Activated CD4-positive, CD25-positive, alpha-beta regulatory T cell (primary cell): ENCODE data around the gene POM121.
"Not testable (repeated sequence)": the region's sequence is repeated elsewhere in the genome, so short reads cannot be mapped to it uniquely, and the experiment has no call there.

Source experiments
- DNase-seq, 4 experiments: peaks; one replicate each; lab custom pipeline; 2025; lab: John Stamatoyannopoulos, UW

POM121 gene

GRCh38 chr7:72949276-72949675 lies 24.4 kb downstream of the POM121 start:
- DNase-seq, result not testable (repeated sequence)

- not testable (repeated sequence) for DNase-seq
These were observed 24.8 kb downstream of the POM121 start for GRCh38 chr7:72949686-72950085.

- DNase-seq, result not testable (repeated sequence)
These were observed 25.5 kb downstream of the POM121 start for GRCh38 chr7:72950432-72950831.

- DNase-seq, result not testable (repeated sequence)
These were observed 29.1 kb downstream of the POM121 start for GRCh38 chr7:72953901-72954562.

- DNase-seq, result not testable (repeated sequence)
These were observed 29.8 kb downstream of the POM121 start for GRCh38 chr7:72954563-72955198.

GRCh38 chr7:72960029-72960428 lies 35.1 kb downstream of the POM121 start:
- DNase-seq, result not testable (repeated sequence)

- not testable (repeated sequence) for DNase-seq
These were observed 35.9 kb downstream of the POM121 start for GRCh38 chr7:72960626-72961345.

- not testable (repeated sequence) for DNase-seq
These were observed 36.4 kb downstream of the POM121 start for GRCh38 chr7:72961346-72961650.

GRCh38 chr7:72963056-72963455 lies 38.2 kb downstream of the POM121 start:
- not testable (repeated sequence) for DNase-seq

- not testable (repeated sequence) for DNase-seq
These were observed 40.5 kb downstream of the POM121 start for GRCh38 chr7:72965186-72965975.

GRCh38 chr7:72966892-72967291 lies 42.0 kb downstream of the POM121 start:
- not testable (repeated sequence) for DNase-seq

GRCh38 chr7:72968980-72969516 lies 44.2 kb downstream of the POM121 start, which contains the start of gene TRIM74:
TSS of gene TRIM74 (minus strand) at chr7:72969466. CDS start at chr7:72966157, 3,309 bp downstream.
- not testable (repeated sequence) for DNase-seq

- DNase-seq, result not testable (repeated sequence)
These were observed 44.8 kb downstream of the POM121 start for GRCh38 chr7:72969688-72970087.

GRCh38 chr7:72971505-72971904 lies 46.6 kb downstream of the POM121 start:
- DNase-seq, result not testable (repeated sequence)

GRCh38 chr7:72974781-72975180 lies 49.9 kb downstream of the POM121 start:
- not testable (repeated sequence) for DNase-seq

GRCh38 chr7:72975656-72976286 lies 50.9 kb downstream of the POM121 start:
- not testable (repeated sequence) for DNase-seq

- DNase-seq, result not testable (repeated sequence)
These were observed 51.5 kb downstream of the POM121 start for GRCh38 chr7:72976434-72976833.

GRCh38 chr7:72980382-72980781 lies 55.5 kb downstream of the POM121 start:
- not testable (repeated sequence) for DNase-seq

GRCh38 chr7:72982084-72982483 lies 57.2 kb downstream of the POM121 start:
- not testable (repeated sequence) for DNase-seq

GRCh38 chr7:72990146-72990913 lies 65.4 kb downstream of the POM121 start:
- not testable (repeated sequence) for DNase-seq
